ENCODE data around the gene RAD51B.

Gene RAD51B

GRCh38 chr14:68011406-68012028 is 191.9 kb downstream of the RAD51B start:
- no peak for TF ChIP-seq CTCF (IDR thresholded peaks at IDR 0.05)

GRCh38 chr14:68012871-68013270 is 193.3 kb downstream of the RAD51B start:
- TF ChIP-seq CTCF (IDR thresholded peaks at IDR 0.05) = no peak

DNA sequence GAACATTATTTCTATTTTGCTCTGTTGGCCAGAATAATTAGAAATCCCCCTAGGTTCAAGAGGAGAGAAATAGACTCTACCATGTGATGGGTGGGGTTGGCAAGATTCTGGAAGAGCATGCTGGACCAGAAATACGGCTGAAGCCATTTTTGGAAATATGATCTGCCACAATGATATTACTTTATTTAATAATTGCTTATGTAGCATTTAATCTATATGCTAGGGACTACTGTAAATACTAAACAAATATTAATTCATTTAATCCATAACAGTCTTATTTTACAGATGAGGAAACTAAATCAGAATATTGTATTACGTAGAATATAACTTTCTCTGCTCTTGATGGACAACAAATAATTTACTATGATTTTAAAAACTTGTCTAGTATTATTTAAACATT is 193.7 kb downstream of the RAD51B start:
- no peak for TF ChIP-seq CTCF (IDR thresholded peaks at IDR 0.05)

DNA sequence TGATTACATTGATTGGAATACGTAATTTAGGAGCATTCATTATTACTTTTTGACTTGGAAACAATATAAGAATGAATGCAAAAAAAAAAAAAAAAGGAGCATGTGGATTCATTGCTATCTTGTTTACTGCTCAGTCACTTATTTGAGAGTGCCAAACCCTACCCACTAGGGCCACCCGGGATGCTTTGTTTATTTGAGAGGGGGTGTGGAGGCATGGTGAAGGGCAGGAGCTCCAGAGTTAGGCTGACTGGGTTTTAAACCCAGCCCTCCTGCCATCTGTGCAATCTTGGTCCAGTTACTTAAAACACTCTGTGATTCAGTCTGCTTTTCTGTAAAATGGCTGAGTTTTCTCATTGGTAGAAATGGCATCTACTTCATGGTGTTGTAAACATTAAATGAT is 195.2 kb downstream of the RAD51B start:
- no peak for TF ChIP-seq CTCF (IDR thresholded peaks at IDR 0.05)

- no peak for TF ChIP-seq CTCF (IDR thresholded peaks at IDR 0.05)
Observed at GRCh38 chr14:68015356-68016254, 196.0 kb downstream of the RAD51B start.

DNA sequence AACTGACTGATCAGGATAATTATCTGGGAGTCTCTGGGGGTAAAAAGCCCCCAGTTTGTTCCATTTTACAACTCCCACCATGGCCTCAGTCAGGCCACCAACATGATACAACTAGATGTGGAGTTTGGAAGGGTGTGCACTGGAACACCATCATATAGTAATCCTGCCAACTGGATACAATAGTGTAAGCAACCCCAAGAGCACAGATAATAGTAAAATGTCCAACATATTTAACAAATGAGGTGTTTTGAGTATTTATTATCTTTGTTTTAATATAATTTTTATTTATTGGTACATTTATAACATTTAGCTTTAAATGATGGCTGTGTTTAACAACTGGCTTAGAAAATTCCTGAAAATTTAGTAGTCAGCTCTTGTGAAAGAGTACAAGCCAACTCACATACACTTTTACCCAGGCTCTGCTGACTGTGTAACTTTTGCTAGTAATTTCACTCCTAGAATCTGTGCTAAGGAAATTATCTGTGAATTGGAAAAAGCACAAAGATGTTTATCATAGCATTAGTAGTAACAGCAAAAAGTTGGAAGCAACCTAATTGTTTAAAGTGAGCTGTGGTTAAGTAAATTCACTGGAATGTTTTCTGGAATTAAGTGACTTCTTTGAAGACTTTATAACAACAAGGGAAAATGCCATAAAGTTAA is 196.8 kb downstream of the RAD51B start:
- no peak for TF ChIP-seq CTCF (IDR thresholded peaks at IDR 0.05)

GRCh38 chr14:68018598-68018997 is 199.0 kb downstream of the RAD51B start:
- no peak for TF ChIP-seq CTCF (IDR thresholded peaks at IDR 0.05)
